Stimulated activated memory B cell treated with anti-CD40 and anti-IgM and Interleukin-4, amounts not matched to agents 10 μg/mL and 1 μg/mL and 100 μg/mL, for 72 hours (primary cell): ENCODE data around the gene INSIG1.
A peak's percentile ranks its signal among the peaks of the same experiment; 100 is the strongest.

ENCODE experiments used
- ATAC-seq: fragments of 150-1000 bp; cut with Tn5 transposase; 2 replicates; pipeline ENCODE4 v1.10.0; 2021
- H3K27ac Mint-ChIP-seq: one replicate; pipeline ENCODE4 v1.8.0; 2022; ENCODE audit warnings: mild to moderate bottlenecking, mixed read lengths
- H3K27me3 Mint-ChIP-seq: one replicate; pipeline ENCODE4 v1.8.0; 2022; ENCODE audit warnings: mixed read lengths
- H3K36me3 Mint-ChIP-seq: one replicate; pipeline ENCODE4 v1.8.0; 2022; ENCODE audit warnings: mixed read lengths
- H3K4me1 Mint-ChIP-seq: one replicate; pipeline ENCODE4 v1.8.0; 2022; ENCODE audit warnings: mixed read lengths
- H3K4me3 Mint-ChIP-seq: one replicate; pipeline ENCODE4 v1.8.0; 2022; ENCODE audit warnings: mild to moderate bottlenecking, moderate library complexity, mixed read lengths
- H3K9me3 Mint-ChIP-seq: one replicate; pipeline ENCODE4 v1.8.0; 2022; ENCODE audit warnings: mixed read lengths

INSIG1 gene

GRCh38 chr7:155297517-155298287 lies at the start of gene INSIG1:
Gene INSIG1, plus strand, starts transcription at chr7:155297878. Its CDS starts 408 bp downstream, at chr7:155298286.
- Mint-ChIP-seq H3K4me1 (peaks cover 43% of the 10 kb centered on the region), H3K9me3 (peaks cover 3% of the 10 kb centered on the region), H3K4me3 (peak within 1 kb of the TSS; percentile 99), H3K27me3 (no peaks in the 10 kb centered on the region), H3K27ac (peak within 1 kb of the TSS; percentile 94), H3K36me3 (peaks cover 27% of the 10 kb centered on the region)
- ATAC-seq, result peak; percentile 88

GRCh38 chr7:155248366-155248756 lies 49.3 kb upstream of the INSIG1 start:
- Mint-ChIP-seq H3K27ac (no peak overlapping the region), H3K9me3 (no peaks in the 10 kb centered on the region), H3K4me3 (no peak overlapping the region), H3K4me1 (no peaks in the 10 kb centered on the region), H3K27me3 (peaks cover 41% of the 10 kb centered on the region), H3K36me3 (no peaks in the 10 kb centered on the region)
- ATAC-seq, result no peak

- Mint-ChIP-seq H3K4me1 (peaks cover 6% of the 10 kb centered on the region), H3K27ac (no peak overlapping the region), H3K9me3 (peaks cover 3% of the 10 kb centered on the region), H3K4me3 (no peak overlapping the region), H3K36me3 (no peaks in the 10 kb centered on the region), H3K27me3 (peaks cover 45% of the 10 kb centered on the region)
- ATAC-seq, result no peak
Observed at GRCh38 chr7:155251831-155252230, 45.8 kb upstream of the INSIG1 start.

- Mint-ChIP-seq H3K27me3 (peaks cover 51% of the 10 kb centered on the region), H3K4me1 (peaks cover 6% of the 10 kb centered on the region), H3K27ac (no peak overlapping the region), H3K9me3 (peaks cover 3% of the 10 kb centered on the region), H3K4me3 (no peak overlapping the region), H3K36me3 (no peaks in the 10 kb centered on the region)
- ATAC-seq, result no peak
Observed at GRCh38 chr7:155252444-155252887, 45.2 kb upstream of the INSIG1 start.

- peaks cover 6% of the 10 kb centered on the region for H3K4me1 Mint-ChIP-seq
- H3K36me3 Mint-ChIP-seq, result no peaks in the 10 kb centered on the region
- no peak for ATAC-seq
- H3K27ac Mint-ChIP-seq, result no peak overlapping the region
- no peak overlapping the region for H3K4me3 Mint-ChIP-seq
- H3K9me3 Mint-ChIP-seq, result peaks cover 3% of the 10 kb centered on the region
- peaks cover 54% of the 10 kb centered on the region for H3K27me3 Mint-ChIP-seq
Observed at GRCh38 chr7:155252892-155253501, 44.7 kb upstream of the INSIG1 start.

- H3K9me3 Mint-ChIP-seq, result peaks cover 3% of the 10 kb centered on the region
- no peak overlapping the region for H3K4me3 Mint-ChIP-seq
- H3K27ac Mint-ChIP-seq, result no peak overlapping the region
- H3K36me3 Mint-ChIP-seq, result no peaks in the 10 kb centered on the region
- H3K4me1 Mint-ChIP-seq, result peaks cover 6% of the 10 kb centered on the region
- peaks cover 55% of the 10 kb centered on the region for H3K27me3 Mint-ChIP-seq
- no peak for ATAC-seq
Observed at GRCh38 chr7:155254018-155254417, 43.7 kb upstream of the INSIG1 start.

- Mint-ChIP-seq H3K27me3 (peaks cover 61% of the 10 kb centered on the region), H3K4me3 (no peak overlapping the region), H3K36me3 (no peaks in the 10 kb centered on the region), H3K4me1 (peaks cover 6% of the 10 kb centered on the region), H3K27ac (no peak overlapping the region), H3K9me3 (peaks cover 3% of the 10 kb centered on the region)
- no peak for ATAC-seq
Observed at GRCh38 chr7:155255071-155255470, 42.6 kb upstream of the INSIG1 start.

GRCh38 chr7:155255621-155256020 lies 42.1 kb upstream of the INSIG1 start:
- ATAC-seq, result no peak
- peaks cover 6% of the 10 kb centered on the region for H3K4me1 Mint-ChIP-seq
- H3K9me3 Mint-ChIP-seq, result peaks cover 3% of the 10 kb centered on the region
- H3K27ac Mint-ChIP-seq, result no peak overlapping the region
- peaks cover 59% of the 10 kb centered on the region for H3K27me3 Mint-ChIP-seq
- H3K36me3 Mint-ChIP-seq, result no peaks in the 10 kb centered on the region
- H3K4me3 Mint-ChIP-seq, result no peak overlapping the region

GRCh38 chr7:155256081-155256760 lies 41.5 kb upstream of the INSIG1 start:
- no peak overlapping the region for H3K4me3 Mint-ChIP-seq
- ATAC-seq, result no peak
- peaks cover 6% of the 10 kb centered on the region for H3K4me1 Mint-ChIP-seq
- peaks cover 3% of the 10 kb centered on the region for H3K9me3 Mint-ChIP-seq
- H3K27me3 Mint-ChIP-seq, result peaks cover 53% of the 10 kb centered on the region
- no peaks in the 10 kb centered on the region for H3K36me3 Mint-ChIP-seq
- no peak overlapping the region for H3K27ac Mint-ChIP-seq

GRCh38 chr7:155256761-155257481 lies 40.8 kb upstream of the INSIG1 start:
- H3K4me1 Mint-ChIP-seq, result peaks cover 6% of the 10 kb centered on the region
- no peaks in the 10 kb centered on the region for H3K36me3 Mint-ChIP-seq
- no peak for ATAC-seq
- H3K9me3 Mint-ChIP-seq, result peaks cover 3% of the 10 kb centered on the region
- peaks cover 46% of the 10 kb centered on the region for H3K27me3 Mint-ChIP-seq
- no peak overlapping the region for H3K4me3 Mint-ChIP-seq
- no peak overlapping the region for H3K27ac Mint-ChIP-seq

GRCh38 chr7:155257482-155258225 lies 40.0 kb upstream of the INSIG1 start:
- no peak for ATAC-seq
- H3K4me3 Mint-ChIP-seq, result no peak overlapping the region
- no peak overlapping the region for H3K27ac Mint-ChIP-seq
- peaks cover 46% of the 10 kb centered on the region for H3K27me3 Mint-ChIP-seq
- H3K36me3 Mint-ChIP-seq, result no peaks in the 10 kb centered on the region
- H3K4me1 Mint-ChIP-seq, result peaks cover 6% of the 10 kb centered on the region
- H3K9me3 Mint-ChIP-seq, result peaks cover 3% of the 10 kb centered on the region

- Mint-ChIP-seq H3K27me3 (peaks cover 46% of the 10 kb centered on the region), H3K9me3 (peaks cover 3% of the 10 kb centered on the region), H3K27ac (no peak overlapping the region), H3K4me3 (no peak overlapping the region), H3K4me1 (peaks cover 6% of the 10 kb centered on the region), H3K36me3 (no peaks in the 10 kb centered on the region)
- ATAC-seq, result no peak
Observed at GRCh38 chr7:155258226-155258560, 39.5 kb upstream of the INSIG1 start.

- H3K4me3 Mint-ChIP-seq, result no peak overlapping the region
Observed at GRCh38 chr7:155259866-155260497, 37.7 kb upstream of the INSIG1 start.

GRCh38 chr7:155260498-155260872 lies 37.2 kb upstream of the INSIG1 start:
- H3K9me3 Mint-ChIP-seq, result peaks cover under 1% of the 10 kb centered on the region
- no peak for ATAC-seq
- no peaks in the 10 kb centered on the region for H3K36me3 Mint-ChIP-seq
- peaks cover 2% of the 10 kb centered on the region for H3K4me1 Mint-ChIP-seq
- no peak overlapping the region for H3K4me3 Mint-ChIP-seq
- no peak overlapping the region for H3K27ac Mint-ChIP-seq
- H3K27me3 Mint-ChIP-seq, result peaks cover 29% of the 10 kb centered on the region

More at GRCh38 chr7:155259866-155260497, 37.7 kb upstream of the INSIG1 start:
- Mint-ChIP-seq H3K4me1 (peaks cover 6% of the 10 kb centered on the region), H3K27me3 (peaks cover 34% of the 10 kb centered on the region), H3K36me3 (no peaks in the 10 kb centered on the region), H3K9me3 (peaks cover 3% of the 10 kb centered on the region), H3K27ac (no peak overlapping the region)
- ATAC-seq, result no peak
